SU-DHL-6 (cell line): ENCODE results near the gene SPDYE1.

Source experiments
- H2AFZ ChIP-seq: fragments of 200-600 bp; sonication (generic); 2 replicates; pipeline ENCODE4 v1.6.1; 2014; ENCODE audit warnings: low read depth, mild to moderate bottlenecking, moderate library complexity, mixed read lengths, antibody characterized with exemption, low read length; ENCODE audit not compliant: severe bottlenecking
- H3F3A ChIP-seq: fragments of 200-600 bp; shearing (Covaris generic); 2 replicates; pipeline ENCODE4 v1.6.0; 2016; ENCODE audit warnings: antibody characterized with exemption, mild to moderate bottlenecking; ENCODE audit not compliant: insufficient read depth
- H3K27ac ChIP-seq: fragments of 200-600 bp; sonication (generic); 2 replicates; pipeline ENCODE4 v1.5.1; 2016; ENCODE audit warnings: low read depth, mild to moderate bottlenecking, low read length, moderate library complexity, mixed read lengths
- H3K27me3 ChIP-seq: fragments of 200-600 bp; sonication (generic), shearing (Covaris generic); 2 replicates; pipeline ENCODE4 v1.6.0; 2014; ENCODE audit warnings: mild to moderate bottlenecking, low read length
- H3K36me3 ChIP-seq: fragments of 200-600 bp; sonication (generic); 2 replicates; pipeline ENCODE4 v1.6.1; 2014; ENCODE audit warnings: mild to moderate bottlenecking, low read length, mixed read lengths
- H3K4me2 ChIP-seq: fragments of 300-600, 200-600 bp; shearing (Covaris generic), sonication (generic); 2 replicates; pipeline ENCODE4 v1.6.0; 2014; ENCODE audit warnings: low read length, low read depth, mild to moderate bottlenecking; ENCODE audit not compliant: poor library complexity, severe bottlenecking
- H3K4me3 ChIP-seq: fragments of 200-600 bp; sonication (generic); 2 replicates; pipeline ENCODE4 v1.5.1; 2014; ENCODE audit warnings: antibody characterized with exemption, low read length, mild to moderate bottlenecking, mixed read lengths; ENCODE audit not compliant: insufficient read depth, poor library complexity, severe bottlenecking
- H3K79me2 ChIP-seq: fragments of 200-600 bp; sonication (generic); 2 replicates; pipeline ENCODE4 v1.6.1; 2014; ENCODE audit warnings: mild to moderate bottlenecking, low read length, moderate library complexity; ENCODE audit not compliant: insufficient read depth
- H3K9ac ChIP-seq: fragments of 200-600 bp; sonication (generic); 2 replicates; pipeline ENCODE4 v1.7.0; 2014; ENCODE audit warnings: mild to moderate bottlenecking, low read length
- H3K9me2 ChIP-seq: fragments of 200-600 bp; sonication (generic); replicated peaks from 2 replicates; pipeline ENCODE4 v1.6.1; 2014; ENCODE audit warnings: low read length; ENCODE audit not compliant: insufficient read depth
- H3K9me3 ChIP-seq: fragments of 200-600 bp; sonication (generic); 2 replicates; pipeline ENCODE4 v1.6.1; 2014; ENCODE audit warnings: low read length, mixed read lengths; ENCODE audit not compliant: insufficient read depth
- H4K20me1 ChIP-seq: fragments of 200-600 bp; sonication (generic); 2 replicates; pipeline ENCODE4 v1.6.1; 2014; ENCODE audit warnings: low read depth, mild to moderate bottlenecking, antibody characterized with exemption, low read length, moderate library complexity, mixed read lengths
- EZH2phosphoT487 ChIP-seq: fragments of 200-600 bp; sonication (generic), shearing (Covaris generic); conservative IDR thresholded peaks from 2 replicates; pipeline ENCODE4 v1.6.1; 2018; ENCODE audit warnings: mild to moderate bottlenecking, antibody characterized with exemption, low read length, moderate library complexity, mixed read lengths
- TF ChIP-seq, protein P1 (sequence below): fragments of 200-600 bp; sonication (generic); IDR thresholded peaks from one replicate; pipeline ENCODE4 v1.5.1; 2017; ENCODE audit warnings: antibody characterized with exemption, mild to moderate bottlenecking, low read length, moderate library complexity; ENCODE audit not compliant: insufficient read depth, poor library complexity, severe bottlenecking

SPDYE1 gene

DNA sequence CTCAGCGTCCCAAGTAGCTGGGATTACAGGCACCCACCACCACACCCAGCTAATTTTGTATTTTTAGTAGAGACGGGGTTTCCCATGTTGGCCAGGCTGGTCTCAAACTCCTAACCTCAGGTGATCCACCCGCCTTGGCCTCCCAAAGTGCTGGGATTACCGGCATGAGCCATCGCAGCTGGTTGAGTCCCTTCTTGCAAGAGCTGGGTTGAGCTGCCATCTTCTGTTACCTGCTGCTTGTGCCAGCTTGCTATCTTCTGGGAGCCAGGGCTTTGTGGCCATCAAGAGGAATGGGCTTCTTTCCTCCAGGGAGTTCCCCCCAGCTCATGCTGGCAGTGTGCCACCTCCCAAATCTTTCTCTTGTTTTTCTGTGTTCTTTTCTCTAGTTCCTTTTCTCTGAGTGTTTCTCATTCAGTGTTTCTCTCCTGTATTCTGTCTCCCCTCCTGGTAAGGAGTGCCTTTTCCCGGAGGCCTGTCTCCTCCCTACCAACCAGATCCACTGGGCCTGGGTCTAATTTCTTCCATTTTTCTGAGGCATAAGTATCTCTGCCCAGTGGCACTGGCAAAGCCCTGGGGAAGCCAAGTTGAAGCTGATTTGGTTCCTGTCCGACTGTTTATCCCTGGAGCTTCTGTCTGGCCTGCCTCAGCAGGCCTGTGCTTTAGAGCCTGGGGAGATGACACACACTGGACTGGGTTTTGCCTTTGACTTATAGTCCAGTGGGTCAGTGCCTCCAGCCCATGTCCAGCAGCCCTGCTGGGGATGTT is 50.5 kb downstream of the SPDYE1 start:
- Histone ChIP-seq H3F3A (peaks cover 27% of the 10 kb centered on the region), H3K4me2 (no peak overlapping the region), H3K79me2 (peaks cover 69% of the 10 kb centered on the region), H3K36me3 (peaks cover 10% of the 10 kb centered on the region; the same call in 1 of the 2 replicates), H4K20me1 (peaks cover 17% of the 10 kb centered on the region; the same call in 1 of the 2 replicates), H3K9me3 (no peaks in the 10 kb centered on the region), H3K27ac (no peak overlapping the region), H3K27me3 (no peaks in the 10 kb centered on the region), H3K4me3 (no peak overlapping the region), H3K9ac (no peak overlapping the region), H3K9me2 (no peaks in the 10 kb centered on the region), H2AFZ (no peak overlapping the region)
- TF ChIP-seq, protein P1, sequence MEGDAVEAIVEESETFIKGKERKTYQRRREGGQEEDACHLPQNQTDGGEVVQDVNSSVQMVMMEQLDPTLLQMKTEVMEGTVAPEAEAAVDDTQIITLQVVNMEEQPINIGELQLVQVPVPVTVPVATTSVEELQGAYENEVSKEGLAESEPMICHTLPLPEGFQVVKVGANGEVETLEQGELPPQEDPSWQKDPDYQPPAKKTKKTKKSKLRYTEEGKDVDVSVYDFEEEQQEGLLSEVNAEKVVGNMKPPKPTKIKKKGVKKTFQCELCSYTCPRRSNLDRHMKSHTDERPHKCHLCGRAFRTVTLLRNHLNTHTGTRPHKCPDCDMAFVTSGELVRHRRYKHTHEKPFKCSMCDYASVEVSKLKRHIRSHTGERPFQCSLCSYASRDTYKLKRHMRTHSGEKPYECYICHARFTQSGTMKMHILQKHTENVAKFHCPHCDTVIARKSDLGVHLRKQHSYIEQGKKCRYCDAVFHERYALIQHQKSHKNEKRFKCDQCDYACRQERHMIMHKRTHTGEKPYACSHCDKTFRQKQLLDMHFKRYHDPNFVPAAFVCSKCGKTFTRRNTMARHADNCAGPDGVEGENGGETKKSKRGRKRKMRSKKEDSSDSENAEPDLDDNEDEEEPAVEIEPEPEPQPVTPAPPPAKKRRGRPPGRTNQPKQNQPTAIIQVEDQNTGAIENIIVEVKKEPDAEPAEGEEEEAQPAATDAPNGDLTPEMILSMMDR = no peak
- TF ChIP-seq EZH2phosphoT487 = no peak

DNA sequence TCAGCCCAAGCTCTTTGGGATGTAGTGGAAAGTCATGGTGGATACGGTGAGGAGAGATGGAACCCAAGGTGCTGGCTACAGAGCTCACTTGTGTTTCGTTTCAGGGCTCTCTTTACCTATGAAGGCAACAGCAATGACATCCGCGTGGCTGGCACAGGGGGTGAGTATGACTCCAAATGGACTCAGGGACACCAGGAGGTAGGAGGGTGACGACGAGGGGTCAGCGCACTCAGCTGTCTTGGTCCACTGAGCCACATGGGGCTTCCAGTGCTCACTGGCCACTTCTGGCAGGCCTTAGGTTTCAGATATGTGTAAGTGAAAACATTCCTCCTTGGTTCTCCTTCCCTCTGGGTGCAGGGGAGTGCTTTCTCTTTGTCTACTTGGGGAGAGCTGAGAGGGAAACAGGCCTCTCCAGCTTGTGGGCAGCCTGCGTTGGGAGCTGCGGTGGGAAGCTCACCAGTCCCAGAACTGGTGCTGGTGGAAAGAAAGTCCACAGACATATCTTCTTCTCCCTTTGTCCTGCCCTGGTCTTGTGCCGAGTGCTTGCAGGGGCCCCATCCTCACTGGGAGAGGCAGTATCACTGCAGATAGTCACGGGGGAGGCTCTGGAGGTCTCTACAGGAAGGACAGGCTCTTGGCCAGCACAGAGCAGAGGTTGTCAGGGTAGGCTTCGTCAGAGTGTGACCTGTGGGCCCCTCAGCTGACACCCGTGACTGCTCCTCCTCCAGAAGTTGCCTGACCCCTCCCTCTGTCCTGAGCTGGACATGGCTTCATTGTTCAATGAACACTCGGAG is 52.6 kb downstream of the SPDYE1 start:
- H3K79me2 ChIP-seq = peaks cover 71% of the 10 kb centered on the region
- H4K20me1 ChIP-seq = peaks cover 17% of the 10 kb centered on the region; the same call in 1 of the 2 replicates
- no peak overlapping the region for H3K27ac ChIP-seq
- H3K4me3 ChIP-seq = no peak overlapping the region
- no peak overlapping the region for H3K4me2 ChIP-seq
- H3K9me2 ChIP-seq = no peaks in the 10 kb centered on the region
- TF ChIP-seq EZH2phosphoT487 = no peak
- TF ChIP-seq, protein P1 = no peak
- H3K27me3 ChIP-seq = no peaks in the 10 kb centered on the region
- H2AFZ ChIP-seq = no peak overlapping the region
- no peak overlapping the region for H3K9ac ChIP-seq
- no peaks in the 10 kb centered on the region for H3K9me3 ChIP-seq
- H3K36me3 ChIP-seq = peaks cover 23% of the 10 kb centered on the region; the same call in 1 of the 2 replicates
- H3F3A ChIP-seq = peaks cover 17% of the 10 kb centered on the region

DNA sequence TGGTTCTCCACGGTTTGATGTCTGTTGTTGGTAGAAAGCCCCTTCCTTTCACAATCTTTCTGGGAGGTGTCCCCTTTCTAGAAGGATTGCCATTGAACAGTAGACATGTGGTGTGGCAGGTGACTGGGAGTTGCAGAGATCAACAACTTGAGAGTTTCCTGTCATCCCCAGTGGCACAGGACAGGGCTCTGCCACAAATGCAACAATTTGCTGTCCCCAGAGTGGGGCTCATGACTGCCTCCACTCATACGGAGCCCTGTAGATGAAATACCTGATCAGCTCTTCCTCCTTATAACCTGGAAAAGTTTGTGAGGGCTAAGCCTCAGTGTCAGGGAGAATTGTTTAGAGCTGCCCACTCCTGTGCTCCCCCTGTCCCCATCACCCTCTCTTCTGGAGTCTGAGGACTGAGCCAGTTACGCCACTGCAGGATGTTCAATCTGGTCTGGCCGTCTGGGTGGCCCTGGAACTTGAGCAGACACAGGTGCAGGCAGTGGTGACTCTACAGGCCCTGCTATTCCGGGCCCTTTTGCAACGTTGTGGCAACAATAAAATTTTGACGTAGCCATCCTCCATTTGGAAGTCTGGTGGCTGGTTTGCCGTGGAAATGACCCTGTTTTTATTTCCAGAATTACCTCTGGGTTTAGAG is 53.3 kb downstream of the SPDYE1 start:
- peaks cover 23% of the 10 kb centered on the region; the same call in 1 of the 2 replicates for H3K36me3 ChIP-seq
- H3K4me2 ChIP-seq = no peak overlapping the region
- peaks cover 10% of the 10 kb centered on the region; the same call in 1 of the 2 replicates for H3F3A ChIP-seq
- H3K79me2 ChIP-seq = peaks cover 65% of the 10 kb centered on the region
- TF ChIP-seq EZH2phosphoT487 = no peak
- TF ChIP-seq, protein P1 = no peak
- H3K9ac ChIP-seq = no peak overlapping the region
- H3K9me3 ChIP-seq = no peaks in the 10 kb centered on the region
- H2AFZ ChIP-seq = no peak overlapping the region
- H3K9me2 ChIP-seq = no peaks in the 10 kb centered on the region
- peaks cover 17% of the 10 kb centered on the region; the same call in 1 of the 2 replicates for H4K20me1 ChIP-seq
- H3K27ac ChIP-seq = no peak overlapping the region
- H3K27me3 ChIP-seq = no peaks in the 10 kb centered on the region
- no peak overlapping the region for H3K4me3 ChIP-seq
